HG03280 (cell line): ENCODE data around the gene SNN.

Source experiments
- ATAC-seq: cut with Tn5 transposase; IDR thresholded peaks from one replicate; pipeline ENCODE4 v1.9.1; 2021; ENCODE audit warnings: mild to moderate bottlenecking, moderate library complexity; ENCODE audit not compliant: unreplicated experiment

Gene SNN

GRCh38 chr16:11677959-11678881 lies 10.0 kb downstream of the SNN start:
- no peak for ATAC-seq

- ATAC-seq: no peak
These were observed 11.0 kb downstream of the SNN start for GRCh38 chr16:11679250-11679649.

- no peak for ATAC-seq
These were observed 12.0 kb downstream of the SNN start for GRCh38 chr16:11679941-11680911.

GRCh38 chr16:11681556-11681955 lies 13.3 kb downstream of the SNN start:
- no peak for ATAC-seq

- peak; percentile 37 for ATAC-seq
These were observed 13.9 kb downstream of the SNN start for GRCh38 chr16:11681976-11682654.

GRCh38 chr16:11682655-11683096 lies 14.4 kb downstream of the SNN start:
- no peak for ATAC-seq

GRCh38 chr16:11683145-11683544 lies 14.9 kb downstream of the SNN start:
- no peak for ATAC-seq

GRCh38 chr16:11684231-11685025 lies 16.2 kb downstream of the SNN start:
- ATAC-seq: no peak

GRCh38 chr16:11685844-11686618 lies 17.8 kb downstream of the SNN start:
- ATAC-seq: no peak

GRCh38 chr16:11686713-11687380 lies 18.6 kb downstream of the SNN start:
- no peak for ATAC-seq

GRCh38 chr16:11687601-11688519 lies 19.6 kb downstream of the SNN start:
- ATAC-seq: no peak

GRCh38 chr16:11688520-11688886 lies 20.2 kb downstream of the SNN start:
- no peak for ATAC-seq

GRCh38 chr16:11689031-11689840 lies 21.0 kb downstream of the SNN start:
- peak; percentile 79 for ATAC-seq

GRCh38 chr16:11691235-11691634 lies 23.0 kb downstream of the SNN start:
- ATAC-seq: no peak

- ATAC-seq: no peak
These were observed 23.5 kb downstream of the SNN start for GRCh38 chr16:11691771-11692170.

- ATAC-seq: no peak
These were observed 23.9 kb downstream of the SNN start for GRCh38 chr16:11692171-11692570.

- ATAC-seq: no peak
These were observed 24.4 kb downstream of the SNN start for GRCh38 chr16:11692651-11693050.
